Type B pancreatic cell (in vitro differentiated cells): ENCODE measurements around the gene INPP5J. TPM values are rescaled to one million over a fixed set of nuclear protein-coding genes. Genes with fewer than 3 reads are reported as not detected.

Experiments
- DNase-seq: peaks from one replicate; pipeline ENCODE4 v3.0.0; 2021; ENCODE audit warnings: mixed read lengths; ENCODE audit not compliant: unreplicated experiment; ENCODE audit errors: extremely low spot score
- H3K27ac Mint-ChIP-seq: 2 replicates; pipeline ENCODE4 v1.8.0; 2021; ENCODE audit warnings: mild to moderate bottlenecking, mixed read lengths
- H3K27me3 Mint-ChIP-seq: 2 replicates; pipeline ENCODE4 v1.8.0; 2021; ENCODE audit warnings: mixed read lengths
- H3K36me3 Mint-ChIP-seq: 2 replicates; pipeline ENCODE4 v1.8.0; 2021; ENCODE audit warnings: mixed read lengths
- H3K4me1 Mint-ChIP-seq: one replicate; pipeline ENCODE4 v1.8.0; 2021; ENCODE audit warnings: mixed read lengths; ENCODE audit not compliant: unreplicated experiment
- H3K4me3 Mint-ChIP-seq: 2 replicates; pipeline ENCODE4 v1.8.0; 2021; ENCODE audit warnings: mild to moderate bottlenecking, mixed read lengths
- H3K9me3 Mint-ChIP-seq: 2 replicates; pipeline ENCODE4 v1.8.0; 2021; ENCODE audit warnings: mixed read lengths
- CTCF ChIP-seq: fragments of 200-600 bp; sonication (generic); conservative IDR thresholded peaks from 2 replicates; pipeline ENCODE4 v1.5.0; 2021; ENCODE audit warnings: antibody characterized with exemption, mild to moderate bottlenecking
- microRNA-seq: library from miRNA; unstranded; fragments of <30 nt; microRNA quantifications from one replicate; pipeline ENCODE4, GENCODE V29; 2020
- total RNA-seq: library from RNA; stranded (reverse); gene quantifications from 2 replicates; pipeline ENCODE4 v1.2.1, GENCODE V29; 2021; ENCODE audit warnings: low replicate concordance

The INPP5J gene
- total RNA-seq, 1 donor from 2014 or later: 8.7 TPM

DNA sequence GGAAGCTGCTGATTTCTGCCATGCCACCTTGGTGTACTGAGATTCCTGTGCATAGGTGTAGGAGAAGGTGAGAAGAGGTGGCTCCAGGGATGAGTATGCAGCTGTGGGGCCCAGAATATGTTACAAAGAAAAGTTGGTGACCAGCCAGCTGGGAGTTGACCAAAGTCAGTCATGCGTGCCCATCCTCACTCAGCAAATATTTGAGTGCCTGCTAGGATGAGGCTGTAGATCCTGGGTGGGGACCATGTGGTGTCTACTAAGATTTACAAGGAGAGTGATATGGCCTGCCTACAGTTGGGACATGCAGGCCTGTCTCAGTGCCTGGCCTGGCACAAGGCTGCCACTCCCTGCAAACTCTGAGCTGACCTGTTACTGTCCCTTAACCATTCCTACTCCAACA lies 56.6 kb downstream of the INPP5J start:
- H3K36me3 Mint-ChIP-seq: peaks cover 21% of the 10 kb centered on the region
- H3K4me1 Mint-ChIP-seq: peaks cover 19% of the 10 kb centered on the region
- H3K4me3 Mint-ChIP-seq: no peak overlapping the region
- TF ChIP-seq CTCF: no peak
- no peak for DNase-seq
- H3K27ac Mint-ChIP-seq: peak overlapping the region; percentile 34
- H3K27me3 Mint-ChIP-seq: no peaks in the 10 kb centered on the region
- no peaks in the 10 kb centered on the region for H3K9me3 Mint-ChIP-seq

DNA sequence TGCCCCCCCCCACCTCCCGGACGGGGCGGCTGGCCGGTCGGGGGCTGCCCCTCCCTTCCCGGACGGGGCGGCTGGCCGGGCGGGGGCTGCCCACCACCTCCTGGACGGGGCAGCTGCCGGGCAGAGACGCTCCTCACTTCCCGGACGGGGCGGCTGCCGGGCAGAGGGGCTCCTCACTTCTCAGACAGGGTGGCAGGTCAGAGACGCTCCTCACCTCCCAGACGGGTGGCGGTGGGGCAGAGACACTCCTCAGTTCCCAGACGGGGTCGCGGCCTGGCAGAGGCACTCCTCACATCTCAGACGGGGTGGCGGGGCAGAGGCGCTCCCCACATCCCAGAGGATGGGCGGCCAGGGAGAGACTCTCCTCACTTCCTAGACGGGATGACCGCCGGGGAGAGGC lies 61.2 kb downstream of the INPP5J start:
- H3K4me1 Mint-ChIP-seq: peaks cover 3% of the 10 kb centered on the region
- H3K27ac Mint-ChIP-seq: no peak overlapping the region
- H3K9me3 Mint-ChIP-seq: no peaks in the 10 kb centered on the region
- H3K27me3 Mint-ChIP-seq: no peaks in the 10 kb centered on the region
- no peak for DNase-seq
- no peak for TF ChIP-seq CTCF
- peaks cover 14% of the 10 kb centered on the region for H3K36me3 Mint-ChIP-seq
- no peak overlapping the region for H3K4me3 Mint-ChIP-seq

Small RNA genes lying within 50 kb of the gene (microRNA-seq; reads per million reads assigned to microRNA genes)
- gene MIR3928: 2.2 reads per million

Other genes starting within 250 kb of the INPP5J start
- gene MORC2, start 154.2 kb upstream of the INPP5J start, total RNA-seq: 35.0 and 48.1 TPM in 2 replicates
- gene TUG1, start 153.7 kb upstream of the INPP5J start, total RNA-seq: 118 and 130 TPM in 2 replicates
- 27.1 and 54.0 TPM in 2 replicates for gene SMTN, start 41.6 kb upstream of the INPP5J start, total RNA-seq
- 13.7 and 22.4 TPM in 2 replicates for gene SELENOM, start 15.4 kb upstream of the INPP5J start, total RNA-seq
- 0.14 and 0.75 TPM in 2 replicates for gene PLA2G3, start 17.5 kb downstream of the INPP5J start, total RNA-seq
- gene RNF185, start 37.2 kb downstream of the INPP5J start, total RNA-seq: 32.6 and 41.2 TPM in 2 replicates
- gene LIMK2, start 89.3 kb downstream of the INPP5J start, total RNA-seq: 46.6 and 127 TPM in 2 replicates
- 21.0 and 36.8 TPM in 2 replicates for gene PIK3IP1, start 169.5 kb downstream of the INPP5J start, total RNA-seq
- gene PATZ1, start 223.4 kb downstream of the INPP5J start, total RNA-seq: 40.9 and 57.8 TPM in 2 replicates